Neutrophil (primary cell): Measurements from ENCODE around the gene CEP83.

ENCODE experiments used
- H3K27ac ChIP-seq: fragments of 200-600 bp; sonication (generic); 2 replicates; pipeline ENCODE4 v1.5.1; 2016; ENCODE audit warnings: mild to moderate bottlenecking, moderate library complexity
- H3K27me3 ChIP-seq: fragments of 200-600 bp; sonication (generic); 2 replicates; pipeline ENCODE4 v1.6.0; 2016; ENCODE audit warnings: mild to moderate bottlenecking
- H3K36me3 ChIP-seq: fragments of 200-600 bp; sonication (generic); 2 replicates; pipeline ENCODE4 v1.5.1; 2017
- H3K4me1 ChIP-seq, 2 experiments: fragments of 200-600 bp in 1 of 2; sonication (generic) in 1 of 2; 1 replicate in 1 of 2; 2 replicates in 1 of 2; pipeline versions ENCODE4 v1.5.1 to v1.6.1; 2013 to 2016; ENCODE audit warnings: low read depth in 1 of 2, low read length in 1 of 2, mild to moderate bottlenecking in 1 of 2, moderate library complexity in 1 of 2; ENCODE audit not compliant: control insufficient read depth in 1 of 2, insufficient read depth in 1 of 2
- H3K4me3 ChIP-seq, 2 experiments: fragments of 200-600 bp in 1 of 2; sonication (generic) in 1 of 2; 1 replicate in 1 of 2; 2 replicates in 1 of 2; pipeline ENCODE4 v1.5.1; 2013 to 2016; ENCODE audit warnings: low read depth in 1 of 2, low read length in 1 of 2, mild to moderate bottlenecking in 1 of 2, moderate library complexity in 1 of 2
- H3K9me3 ChIP-seq: fragments of 200-600 bp; sonication (generic); 2 replicates; pipeline ENCODE4 v1.5.1; 2016
- TF ChIP-seq, protein P1 (sequence below): fragments of 200-600 bp; sonication (generic); IDR thresholded peaks from 2 replicates; pipeline ENCODE4 v1.5.1; 2016; ENCODE audit warnings: antibody characterized with exemption

The CEP83 gene

DNA sequence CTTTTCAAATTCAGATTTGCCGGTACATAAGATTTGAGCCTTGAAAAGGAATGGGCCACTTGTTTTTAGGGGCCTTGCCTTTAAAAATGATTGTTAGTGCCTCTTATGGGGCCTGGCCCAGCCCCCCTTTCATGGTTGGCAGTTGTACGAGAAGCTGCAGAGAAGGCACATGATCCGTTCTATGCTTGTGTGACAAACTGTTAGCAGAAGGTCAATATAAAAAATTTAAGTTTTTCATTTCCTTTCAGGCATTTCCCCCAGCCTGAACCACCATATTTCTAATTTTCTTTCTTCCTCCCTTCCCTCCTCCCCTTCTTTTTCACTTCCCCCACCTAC, 192.2 kb downstream of the CEP83 start:
- H3K9me3 ChIP-seq: no peaks in the 10 kb centered on the region
- peaks cover 46 to 47% of the 10 kb centered on the region in 2 experiments for H3K4me1 ChIP-seq
- H3K27ac ChIP-seq: peak overlapping the region; percentile 80
- TF ChIP-seq, protein P1, sequence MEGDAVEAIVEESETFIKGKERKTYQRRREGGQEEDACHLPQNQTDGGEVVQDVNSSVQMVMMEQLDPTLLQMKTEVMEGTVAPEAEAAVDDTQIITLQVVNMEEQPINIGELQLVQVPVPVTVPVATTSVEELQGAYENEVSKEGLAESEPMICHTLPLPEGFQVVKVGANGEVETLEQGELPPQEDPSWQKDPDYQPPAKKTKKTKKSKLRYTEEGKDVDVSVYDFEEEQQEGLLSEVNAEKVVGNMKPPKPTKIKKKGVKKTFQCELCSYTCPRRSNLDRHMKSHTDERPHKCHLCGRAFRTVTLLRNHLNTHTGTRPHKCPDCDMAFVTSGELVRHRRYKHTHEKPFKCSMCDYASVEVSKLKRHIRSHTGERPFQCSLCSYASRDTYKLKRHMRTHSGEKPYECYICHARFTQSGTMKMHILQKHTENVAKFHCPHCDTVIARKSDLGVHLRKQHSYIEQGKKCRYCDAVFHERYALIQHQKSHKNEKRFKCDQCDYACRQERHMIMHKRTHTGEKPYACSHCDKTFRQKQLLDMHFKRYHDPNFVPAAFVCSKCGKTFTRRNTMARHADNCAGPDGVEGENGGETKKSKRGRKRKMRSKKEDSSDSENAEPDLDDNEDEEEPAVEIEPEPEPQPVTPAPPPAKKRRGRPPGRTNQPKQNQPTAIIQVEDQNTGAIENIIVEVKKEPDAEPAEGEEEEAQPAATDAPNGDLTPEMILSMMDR: no peak
- H3K36me3 ChIP-seq: peaks cover 88% of the 10 kb centered on the region
- H3K27me3 ChIP-seq: no peaks in the 10 kb centered on the region
- no peak overlapping the region for H3K4me3 ChIP-seq

DNA sequence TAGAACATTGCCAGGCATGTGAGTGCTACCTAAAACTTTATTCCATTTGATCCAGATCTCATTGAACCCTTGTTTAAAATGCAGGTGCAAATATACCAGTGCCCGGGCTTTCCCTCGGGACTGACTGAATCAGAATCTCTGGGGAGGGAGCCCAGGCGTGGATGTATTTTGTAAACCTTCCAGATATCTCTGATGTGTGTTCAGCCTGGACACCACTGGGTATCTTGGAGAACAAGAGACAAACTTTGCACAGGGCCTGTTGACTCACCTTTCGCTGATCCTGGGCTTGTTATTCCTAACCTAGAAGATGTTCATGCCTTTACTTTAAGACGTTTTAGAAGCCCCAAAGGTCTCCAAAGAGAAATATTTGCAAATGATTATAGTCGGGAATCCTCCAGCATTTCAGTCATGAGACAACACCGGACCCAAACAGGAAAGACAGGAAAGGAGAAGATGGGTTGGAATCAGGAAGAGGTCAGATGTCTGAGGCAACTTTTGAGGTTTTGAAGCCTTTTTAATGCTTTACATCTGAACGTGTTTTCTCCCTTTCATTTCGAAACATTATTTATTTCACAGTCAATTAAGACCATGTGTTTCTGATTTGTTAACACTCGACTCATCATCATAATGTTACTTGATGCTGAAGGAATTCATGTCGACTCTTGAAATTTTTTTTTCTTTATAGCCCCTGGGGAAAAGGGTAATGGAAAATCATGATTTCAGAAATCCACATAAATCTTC, 192.7 kb downstream of the CEP83 start:
- TF ChIP-seq, protein P1: no peak
- Histone ChIP-seq H3K9me3 (no peaks in the 10 kb centered on the region), H3K4me3 (peak overlapping the region in 1 of 2 experiments; percentile 6), H3K36me3 (peaks cover 88% of the 10 kb centered on the region), H3K27me3 (no peaks in the 10 kb centered on the region), H3K27ac (peak overlapping the region; percentile 80), H3K4me1 (peaks cover 52 to 53% of the 10 kb centered on the region in 2 experiments)

DNA sequence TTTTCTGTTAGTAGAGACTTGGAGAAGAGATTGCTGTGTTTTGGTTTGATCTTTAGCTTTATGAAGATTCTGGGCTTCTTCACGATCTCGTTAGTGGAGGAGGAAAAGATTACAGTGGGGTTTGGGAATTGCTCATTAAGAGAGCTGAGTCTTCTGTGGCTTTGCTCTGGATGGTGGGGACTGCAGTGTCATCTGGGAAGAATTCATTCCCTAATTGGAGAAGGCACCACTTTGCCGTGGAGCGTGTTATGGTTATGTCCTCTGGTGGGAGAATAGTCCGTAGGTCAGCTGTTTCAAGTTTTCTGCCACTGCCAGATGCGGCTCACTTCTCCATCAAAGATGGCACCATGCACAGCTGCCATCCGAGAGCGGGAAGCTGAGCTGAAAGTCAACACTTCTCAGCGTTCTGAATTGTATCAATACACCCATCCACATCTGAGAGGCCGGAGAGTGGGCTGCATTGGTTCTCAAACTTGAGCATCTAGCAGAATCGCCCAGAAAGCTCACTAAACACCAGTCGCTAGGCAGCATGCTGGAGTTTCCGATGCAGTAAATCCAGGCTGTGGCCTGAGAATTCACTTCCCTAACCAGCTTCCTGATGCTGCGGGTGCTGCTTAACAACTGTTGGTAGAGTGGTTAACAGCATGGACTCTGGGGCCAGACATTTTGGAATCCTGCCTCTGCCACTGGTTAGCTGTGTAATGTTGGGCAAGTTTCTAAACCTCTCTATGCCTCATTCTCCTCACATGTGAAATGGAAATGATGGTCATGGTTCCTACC, 193.5 kb downstream of the CEP83 start:
- Histone ChIP-seq H3K4me3 (no peak overlapping the region), H3K36me3 (peaks cover 88% of the 10 kb centered on the region), H3K9me3 (peaks cover 1% of the 10 kb centered on the region), H3K27ac (peak overlapping the region; percentile 80), H3K4me1 (peaks cover 53 to 56% of the 10 kb centered on the region in 2 experiments), H3K27me3 (no peaks in the 10 kb centered on the region)
- TF ChIP-seq, protein P1: no peak

DNA sequence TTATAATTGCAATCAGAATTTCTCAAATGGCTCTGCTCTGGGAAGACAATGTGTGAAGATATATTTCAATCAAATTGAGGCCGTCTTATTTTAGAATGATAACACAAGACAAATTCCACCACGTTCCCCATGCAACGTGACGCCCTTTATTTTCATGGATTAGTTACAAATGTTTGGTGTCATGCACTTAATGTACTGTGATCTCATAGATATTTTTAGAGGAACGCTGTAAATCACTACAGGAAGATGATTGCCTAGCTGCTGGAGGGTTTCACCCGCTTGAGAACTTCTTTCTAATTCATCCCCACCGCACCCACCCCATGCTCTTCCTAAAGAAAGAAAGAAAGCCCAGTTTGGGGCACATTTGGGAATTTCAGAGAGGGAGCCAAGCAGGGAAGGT, 194.1 kb downstream of the CEP83 start:
- Histone ChIP-seq H3K9me3 (peaks cover 4% of the 10 kb centered on the region), H3K27ac (peak overlapping the region; percentile 80), H3K36me3 (peaks cover 88% of the 10 kb centered on the region), H3K27me3 (no peaks in the 10 kb centered on the region), H3K4me3 (no peak overlapping the region), H3K4me1 (peaks cover 53 to 56% of the 10 kb centered on the region in 2 experiments)
- TF ChIP-seq, protein P1: no peak

DNA sequence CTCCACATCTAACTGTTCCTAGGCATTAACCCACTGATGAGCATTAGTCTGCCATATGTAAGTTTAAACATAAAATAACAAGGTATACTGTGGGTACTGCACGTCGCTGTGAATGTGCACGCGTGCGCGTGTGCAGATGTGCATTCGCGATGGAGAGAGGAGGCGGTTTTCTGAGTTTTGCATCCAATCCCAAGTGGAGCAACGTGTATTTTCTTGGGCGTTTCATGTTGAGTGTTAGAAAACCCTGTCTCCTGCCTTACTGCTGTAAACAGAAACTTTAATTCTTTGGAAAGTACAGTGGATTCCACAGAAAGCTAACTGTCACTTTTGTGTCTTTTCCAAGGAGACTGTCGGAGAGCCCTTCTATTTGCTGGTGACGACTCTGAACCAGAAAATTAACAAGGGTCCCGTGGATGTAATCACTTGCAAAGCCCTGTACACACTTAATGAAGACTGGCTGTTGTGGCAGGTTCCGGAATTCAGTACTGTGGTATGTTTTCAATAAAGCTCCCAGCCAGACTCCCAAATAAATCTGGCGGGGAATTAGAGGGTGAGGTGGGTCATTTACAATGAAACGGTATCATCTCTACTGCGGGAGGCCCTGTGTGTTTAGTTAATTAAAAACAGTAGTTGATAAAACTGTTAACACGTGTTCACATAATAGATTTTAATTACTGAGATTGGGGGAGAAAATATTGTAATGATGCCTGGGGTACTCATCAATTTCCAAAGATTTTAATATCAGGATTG, 194.8 kb downstream of the CEP83 start:
- Histone ChIP-seq H3K9me3 (peaks cover 4% of the 10 kb centered on the region), H3K27ac (peak overlapping the region; percentile 95), H3K27me3 (no peaks in the 10 kb centered on the region), H3K4me1 (peaks cover 53 to 56% of the 10 kb centered on the region in 2 experiments), H3K36me3 (peaks cover 88% of the 10 kb centered on the region), H3K4me3 (no peak overlapping the region)
- TF ChIP-seq, protein P1: no peak
